ENCODE data around the gene MRPL19.
"Not testable (repeated sequence)": the region's sequence is repeated elsewhere in the genome, so short reads cannot be mapped to it uniquely, and the experiment has no call there.

MRPL19 gene

DNA sequence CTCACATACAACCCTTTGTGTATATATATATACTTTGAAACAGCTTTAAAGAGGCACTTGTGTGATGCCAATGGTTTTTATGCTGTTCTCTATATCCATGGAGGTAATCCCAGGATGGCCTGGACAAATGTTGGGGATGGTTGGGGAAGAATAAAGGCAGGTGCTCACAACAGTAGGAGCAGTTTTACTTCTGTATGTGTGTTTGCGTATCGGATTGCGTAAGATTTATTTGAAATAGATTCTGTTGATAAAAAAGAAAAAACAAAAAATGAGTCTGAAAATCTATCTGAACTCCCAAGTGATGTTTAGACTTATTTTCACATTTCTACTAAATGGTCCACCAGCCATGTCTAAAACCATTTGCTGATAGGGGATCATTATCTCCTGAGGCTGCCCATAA is 29.3 kb downstream of the MRPL19 start:
- DNase-seq = no peak

DNA sequence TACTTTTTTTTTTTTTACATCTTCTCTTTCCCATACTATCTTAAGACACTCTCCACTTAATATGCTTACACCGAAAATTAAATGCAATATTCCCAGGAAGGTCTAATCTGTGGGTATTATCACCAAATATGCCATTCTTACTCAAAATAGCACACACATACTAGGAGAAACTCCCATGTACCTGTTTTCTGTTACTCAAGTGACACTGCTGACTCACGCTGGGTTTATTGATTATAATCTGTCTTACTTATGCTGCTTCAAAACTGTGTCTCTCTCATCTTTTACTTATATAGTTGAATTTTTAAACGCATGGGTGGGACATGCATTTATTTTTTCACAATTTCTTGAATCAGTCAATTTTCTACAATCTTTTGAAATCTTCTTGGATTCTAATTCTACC is 29.9 kb downstream of the MRPL19 start:
- DNase-seq = no peak

DNA sequence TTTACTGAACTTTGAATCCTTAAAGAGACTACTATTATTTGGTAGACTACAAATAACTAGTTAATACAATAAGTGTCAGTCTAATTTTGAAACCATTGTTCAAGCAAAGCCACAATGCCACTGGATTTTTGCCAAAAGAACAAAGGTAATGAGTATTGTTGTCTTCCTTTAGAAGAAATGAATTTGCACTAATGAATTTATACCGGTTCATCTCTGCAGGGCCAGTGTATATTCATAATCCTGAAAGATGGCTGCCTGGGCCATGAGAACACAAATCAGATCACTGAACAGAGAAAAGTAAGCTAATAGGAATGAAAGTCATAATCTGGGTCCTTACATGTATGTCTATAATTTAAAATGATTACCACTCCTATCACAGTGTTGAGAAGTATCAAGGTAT is 33.0 kb downstream of the MRPL19 start:
- no peak for DNase-seq

DNA sequence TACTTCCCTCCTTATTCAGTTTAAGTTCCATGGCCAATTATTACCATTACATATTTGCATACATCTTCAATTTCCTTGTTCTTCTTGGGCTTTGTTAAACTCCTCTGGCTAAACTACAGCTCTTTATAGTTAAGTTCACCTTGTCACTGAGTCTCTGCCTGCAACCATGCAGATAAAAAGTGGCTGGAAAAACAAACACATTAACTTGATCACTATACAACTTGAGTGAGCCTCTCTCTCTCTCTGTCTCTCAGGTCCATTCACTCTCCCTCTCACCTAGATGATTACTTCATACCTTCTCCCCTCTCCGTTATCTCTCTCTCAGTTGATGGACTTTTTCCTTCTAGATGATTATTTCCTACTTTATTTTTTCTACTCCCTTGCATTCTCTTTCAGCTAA is 33.8 kb downstream of the MRPL19 start:
- DNase-seq = no peak

DNA sequence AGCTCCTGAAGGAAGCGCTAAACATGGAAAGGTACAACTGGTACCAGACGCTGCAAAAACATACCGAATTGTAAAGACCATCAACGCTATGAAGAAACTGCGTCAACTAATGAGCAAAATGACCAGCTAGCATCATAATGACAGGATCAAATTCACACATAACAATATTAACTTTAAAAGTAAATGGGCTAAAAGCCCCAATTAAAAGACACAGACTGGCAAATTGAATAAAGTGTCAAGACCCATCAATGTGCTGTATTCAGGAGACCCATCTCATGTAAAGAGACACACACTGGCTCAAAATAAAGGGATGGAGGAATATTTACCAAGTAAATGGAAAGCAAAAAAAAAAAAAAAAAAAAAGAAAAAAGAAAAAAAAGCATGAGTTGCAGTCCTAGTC is 36.8 kb downstream of the MRPL19 start:
- not testable (repeated sequence) for DNase-seq

DNA sequence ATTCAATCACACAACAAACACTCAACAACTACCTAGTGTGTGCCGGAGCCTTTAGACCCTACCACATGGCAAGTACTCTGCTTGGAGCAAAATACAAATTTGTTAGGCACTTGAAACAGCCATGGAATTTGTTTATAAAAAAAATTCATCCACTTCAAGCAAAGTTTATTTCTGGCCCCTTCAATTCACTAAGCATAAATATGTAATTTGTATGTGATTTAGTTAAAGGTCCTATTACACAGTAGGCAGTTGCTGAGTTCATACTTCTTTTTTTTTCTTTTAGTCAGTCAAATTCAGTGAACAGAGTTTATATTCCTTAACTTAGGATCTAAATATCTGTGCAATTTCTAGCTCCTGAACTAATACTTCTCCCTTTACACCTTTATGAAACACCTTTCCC is 41.6 kb downstream of the MRPL19 start:
- DNase-seq = no peak

DNA sequence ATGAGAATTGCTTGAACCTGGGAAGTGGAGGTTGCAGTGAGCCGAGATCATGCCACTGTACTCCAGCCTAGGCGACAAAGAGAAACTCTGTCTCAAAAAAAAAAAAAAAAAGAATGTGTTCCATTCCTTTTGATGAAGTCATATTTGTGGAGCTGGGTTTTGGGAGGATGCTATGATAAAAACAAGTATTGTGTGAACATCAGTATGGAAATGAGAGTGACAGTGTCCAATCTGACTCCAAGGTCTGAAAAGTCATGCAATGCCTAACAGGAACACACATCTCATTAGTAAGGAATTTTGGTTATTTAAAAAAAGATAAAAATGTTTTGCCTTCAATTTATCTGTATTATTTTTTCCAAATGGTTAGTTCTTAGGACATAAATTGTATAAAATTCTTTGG is 52.3 kb downstream of the MRPL19 start:
- no peak for DNase-seq

DNA sequence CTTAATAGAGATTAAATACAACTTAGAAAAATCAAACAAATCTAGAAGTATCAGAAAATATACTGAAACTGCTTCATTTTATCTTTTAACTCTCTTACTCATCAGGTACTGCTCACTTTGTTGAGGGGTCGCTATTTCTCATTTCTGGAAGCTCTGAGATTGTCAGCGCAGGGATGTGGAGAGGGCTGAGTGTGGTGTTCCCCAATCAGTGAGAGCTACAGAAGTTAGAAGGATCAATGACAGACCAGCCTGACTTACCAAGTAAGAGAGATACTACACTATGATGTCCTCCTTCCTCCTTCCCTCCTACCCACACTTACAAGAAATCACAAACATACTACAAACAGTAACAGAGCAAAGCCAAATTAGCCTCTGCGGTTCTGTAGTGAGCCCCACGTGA is 56.0 kb downstream of the MRPL19 start:
- DNase-seq = no peak

DNA sequence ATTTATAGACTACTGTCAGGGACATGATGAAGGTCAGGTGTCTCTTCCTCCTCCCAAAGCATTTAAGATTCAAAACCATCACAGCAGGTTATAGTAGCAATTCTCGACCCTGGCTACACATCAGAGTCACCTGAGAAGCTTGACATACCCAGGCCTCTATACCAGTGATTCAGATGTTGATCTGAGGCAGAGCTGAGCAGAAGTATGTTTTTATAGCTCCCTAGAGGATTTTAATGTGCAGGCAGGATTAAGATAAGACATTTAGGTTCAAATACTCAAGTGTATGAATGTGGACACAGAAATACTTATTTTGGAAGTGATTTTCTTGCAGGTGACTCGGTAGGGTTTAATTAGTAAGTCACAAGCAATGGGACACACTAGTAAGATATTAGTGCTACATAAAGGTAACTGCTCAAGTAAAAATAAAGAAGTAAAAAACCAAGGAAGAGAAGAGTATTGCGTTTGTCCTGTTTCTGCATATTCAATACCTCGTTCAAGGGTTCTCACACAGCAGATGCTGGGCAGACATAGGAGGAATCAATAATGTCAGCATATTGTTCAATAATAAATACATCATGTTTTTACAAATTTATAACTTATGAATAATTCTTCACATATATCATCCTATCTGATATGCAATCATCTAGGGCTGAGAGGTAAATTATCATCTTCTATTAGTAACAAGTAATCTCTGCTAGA is 57.2 kb downstream of the MRPL19 start:
- no peak for DNase-seq

DNA sequence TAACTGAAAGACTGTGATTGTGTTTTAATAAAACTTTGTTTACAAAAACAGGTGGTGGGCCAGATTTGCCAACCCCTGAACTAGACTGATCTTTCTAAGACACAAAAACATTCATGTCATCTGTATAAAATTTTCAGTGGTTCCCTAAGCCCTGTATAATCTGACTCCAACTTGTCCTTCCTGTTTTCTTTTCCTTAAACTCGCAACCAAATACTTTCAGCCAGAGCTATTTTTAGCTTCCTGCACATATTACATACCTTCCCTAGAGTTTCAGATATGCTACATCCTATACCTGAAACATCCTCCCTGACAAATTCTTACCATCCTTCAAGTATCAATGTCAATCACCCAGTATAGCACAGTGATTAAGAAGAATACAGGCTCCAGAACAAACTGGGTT is 59.3 kb downstream of the MRPL19 start:
- no peak for DNase-seq

DNA sequence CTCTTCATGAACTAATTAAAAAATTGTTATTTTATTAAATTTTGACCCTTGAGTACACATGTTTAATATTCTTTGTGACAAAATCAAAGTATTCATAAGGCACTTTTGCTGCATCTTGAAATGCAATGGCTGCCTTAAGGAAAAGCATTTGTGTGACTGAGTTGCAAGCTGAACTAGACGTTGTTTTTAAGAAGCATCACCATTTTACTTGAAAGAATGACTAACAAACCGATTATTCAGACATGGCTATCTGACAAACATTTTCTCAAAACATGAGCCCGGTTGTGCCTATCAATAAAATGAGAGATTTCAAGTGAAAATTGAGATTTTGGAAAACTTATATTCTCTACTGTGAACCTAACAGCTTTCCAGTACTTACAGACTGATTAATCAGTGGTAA is 61.3 kb downstream of the MRPL19 start:
- DNase-seq = no peak

DNA sequence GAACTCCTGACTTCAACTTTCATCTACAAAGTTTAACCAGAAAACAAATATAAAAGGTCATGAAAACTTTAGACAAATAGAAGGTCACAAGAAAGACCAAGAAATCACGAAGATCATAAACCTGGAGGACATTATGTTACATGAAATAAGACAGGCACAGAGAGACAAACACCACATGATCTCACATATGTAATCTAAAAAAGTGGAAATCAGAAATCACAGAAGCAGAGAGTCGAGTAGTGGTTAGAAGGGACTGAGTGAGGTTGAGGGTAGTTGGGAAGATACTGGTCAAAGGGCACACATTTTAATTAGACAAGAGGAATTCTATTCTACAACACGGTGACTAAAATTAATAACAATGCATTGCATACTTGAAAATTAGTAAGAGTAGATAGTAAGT is 62.7 kb downstream of the MRPL19 start:
- no peak for DNase-seq

DNA sequence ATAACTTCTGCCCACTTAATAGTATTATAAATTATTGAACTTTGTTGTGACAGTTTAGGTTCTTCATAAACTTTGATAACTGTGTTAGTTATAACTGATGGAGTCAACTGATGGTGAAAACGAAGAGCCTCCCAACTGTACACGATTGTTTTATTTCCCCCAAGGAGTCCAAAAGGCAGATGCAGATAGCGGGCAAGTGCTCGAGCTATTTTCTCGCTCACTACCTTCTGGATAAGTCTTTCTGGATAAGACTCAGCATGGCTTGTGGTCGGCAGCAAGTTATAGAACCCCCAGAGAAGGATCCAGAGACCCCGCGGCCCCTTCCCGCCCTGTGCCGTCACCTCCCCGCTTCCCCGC is 63.6 kb downstream of the MRPL19 start:
- DNase-seq = no peak

DNA sequence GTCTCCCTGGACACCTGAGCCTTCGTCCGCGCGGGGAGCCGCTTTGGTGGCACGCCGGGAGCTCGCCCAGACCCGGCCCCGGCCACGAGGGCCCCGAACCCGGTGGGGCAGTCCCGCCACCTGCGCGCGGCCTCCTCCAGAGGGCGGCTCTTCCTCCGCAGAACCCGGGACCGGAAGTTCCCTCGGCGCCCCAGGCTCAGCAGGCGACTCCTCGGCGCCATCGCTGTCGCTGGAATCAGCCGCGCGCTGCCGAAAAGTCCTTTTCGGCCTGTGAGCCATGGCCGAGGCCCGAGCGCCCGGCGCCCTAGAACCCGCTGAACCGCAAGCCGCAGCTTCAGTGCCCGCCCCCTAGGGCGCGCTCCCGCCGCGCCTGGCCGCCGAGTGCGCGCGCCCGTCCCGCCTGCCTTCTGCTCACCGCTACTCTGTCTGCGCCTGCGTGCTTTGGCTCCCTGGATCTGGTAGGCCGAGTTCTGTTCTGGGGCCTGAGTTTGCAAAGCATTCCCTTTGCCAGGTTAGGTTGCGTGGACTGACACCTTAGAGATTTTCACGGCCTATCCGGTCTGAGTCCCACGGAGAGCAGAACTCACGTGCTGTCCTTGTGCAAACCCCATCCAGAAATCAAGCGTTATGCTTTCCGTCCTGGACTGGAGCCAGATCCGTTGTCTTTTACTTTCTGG is 64.1 kb downstream of the MRPL19 start, which contains the start of gene GCFC2:
GCFC2 (minus strand) TSS at position 339 of the 677 bp plus-strand sequence; CDS start at position 279, 60 bp downstream.
- peak; percentile 78 for DNase-seq

DNA sequence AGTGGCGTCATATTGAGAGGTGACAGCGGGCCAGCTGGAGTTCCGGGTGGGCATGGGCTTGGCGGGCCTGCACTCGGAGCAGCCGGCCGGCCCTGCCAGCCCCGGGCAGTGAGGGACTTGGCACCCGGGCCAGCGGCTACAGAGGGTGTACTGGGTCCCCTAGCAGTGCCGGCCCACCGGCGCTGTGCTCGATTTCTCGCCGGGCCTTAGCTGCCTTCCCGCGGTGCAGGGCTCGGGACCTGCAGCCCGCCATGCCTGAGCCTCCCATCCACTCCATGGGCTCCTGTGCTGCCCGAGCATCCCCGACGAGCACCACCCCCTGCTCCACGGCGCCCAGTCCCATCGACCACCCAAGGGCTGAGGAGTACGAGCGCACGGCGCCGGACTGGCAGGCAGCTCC is 65.0 kb downstream of the MRPL19 start:
- DNase-seq = not testable (repeated sequence)

DNA sequence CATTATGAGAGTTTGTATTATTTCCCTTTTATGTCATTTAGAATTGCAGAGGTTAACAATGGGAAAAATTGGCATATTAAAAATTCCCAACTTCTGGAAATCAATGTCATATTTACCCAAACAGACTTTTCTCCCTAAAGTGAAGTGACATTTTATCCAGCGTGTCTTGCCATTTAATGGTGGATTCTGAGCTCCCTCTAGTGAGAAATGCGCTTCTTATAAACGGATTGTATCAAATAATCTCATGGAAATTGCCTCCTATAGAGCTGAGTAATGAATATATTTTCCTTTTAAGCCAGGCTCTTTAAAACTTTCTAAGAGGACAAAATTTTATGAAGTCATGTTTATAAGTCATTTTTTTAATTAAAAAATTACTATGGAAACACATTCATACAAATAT is 69.8 kb downstream of the MRPL19 start:
- no peak for DNase-seq

DNA sequence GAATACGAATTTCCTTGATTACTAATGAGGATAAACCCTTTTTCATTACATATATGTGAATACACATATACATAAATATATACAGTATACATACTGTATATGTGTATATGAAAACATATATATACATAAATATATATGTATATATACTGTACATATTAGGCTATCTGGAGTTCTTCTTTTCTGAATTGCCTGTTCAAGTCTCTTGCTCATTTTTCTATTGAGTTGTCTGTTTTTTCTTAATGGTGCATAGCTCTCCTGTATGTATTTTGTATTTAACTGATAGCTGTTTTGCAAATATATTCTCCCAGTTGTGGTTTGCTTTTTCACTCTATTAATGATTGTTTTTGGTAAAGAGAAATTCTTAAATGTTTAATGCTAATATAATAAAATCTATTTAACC is 73.0 kb downstream of the MRPL19 start:
- no peak for DNase-seq

DNA sequence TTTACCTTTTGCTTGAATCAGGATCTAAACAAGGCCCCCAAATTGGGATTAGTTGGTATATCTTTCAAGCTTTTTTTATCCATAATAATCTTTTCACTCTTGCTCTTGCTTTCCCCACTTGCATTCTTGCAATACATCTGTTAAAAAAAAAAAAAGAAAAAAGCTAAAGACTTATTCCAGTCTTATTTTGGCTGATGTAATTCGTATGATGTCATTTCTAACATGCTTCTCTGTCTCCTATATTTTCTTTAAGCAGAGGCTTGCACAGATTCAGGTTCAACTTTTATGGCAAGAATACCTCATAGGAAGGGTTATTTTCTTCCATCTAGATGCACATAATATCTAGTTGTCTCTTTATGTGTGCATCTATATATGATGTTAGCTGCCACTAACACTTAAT is 73.9 kb downstream of the MRPL19 start:
- no peak for DNase-seq

DNA sequence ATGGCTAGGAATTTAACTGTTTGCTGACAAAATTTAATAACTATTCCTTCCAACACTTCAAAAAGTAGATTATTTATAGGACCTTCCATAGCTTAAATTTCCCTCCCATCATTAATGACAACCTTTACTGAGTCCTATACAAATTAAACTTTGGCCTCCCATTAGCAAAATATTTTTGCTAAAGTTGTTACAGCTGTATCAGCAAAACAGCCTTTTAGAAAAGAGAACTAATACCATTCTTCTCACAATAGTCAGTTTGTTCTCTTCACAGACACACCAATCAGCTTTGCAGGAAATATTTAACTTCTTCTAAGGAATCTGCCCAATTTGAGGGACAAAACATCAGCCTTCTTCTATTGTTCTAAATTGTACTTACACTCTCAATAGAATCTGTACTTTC is 76.1 kb downstream of the MRPL19 start:
- no peak for DNase-seq

DNA sequence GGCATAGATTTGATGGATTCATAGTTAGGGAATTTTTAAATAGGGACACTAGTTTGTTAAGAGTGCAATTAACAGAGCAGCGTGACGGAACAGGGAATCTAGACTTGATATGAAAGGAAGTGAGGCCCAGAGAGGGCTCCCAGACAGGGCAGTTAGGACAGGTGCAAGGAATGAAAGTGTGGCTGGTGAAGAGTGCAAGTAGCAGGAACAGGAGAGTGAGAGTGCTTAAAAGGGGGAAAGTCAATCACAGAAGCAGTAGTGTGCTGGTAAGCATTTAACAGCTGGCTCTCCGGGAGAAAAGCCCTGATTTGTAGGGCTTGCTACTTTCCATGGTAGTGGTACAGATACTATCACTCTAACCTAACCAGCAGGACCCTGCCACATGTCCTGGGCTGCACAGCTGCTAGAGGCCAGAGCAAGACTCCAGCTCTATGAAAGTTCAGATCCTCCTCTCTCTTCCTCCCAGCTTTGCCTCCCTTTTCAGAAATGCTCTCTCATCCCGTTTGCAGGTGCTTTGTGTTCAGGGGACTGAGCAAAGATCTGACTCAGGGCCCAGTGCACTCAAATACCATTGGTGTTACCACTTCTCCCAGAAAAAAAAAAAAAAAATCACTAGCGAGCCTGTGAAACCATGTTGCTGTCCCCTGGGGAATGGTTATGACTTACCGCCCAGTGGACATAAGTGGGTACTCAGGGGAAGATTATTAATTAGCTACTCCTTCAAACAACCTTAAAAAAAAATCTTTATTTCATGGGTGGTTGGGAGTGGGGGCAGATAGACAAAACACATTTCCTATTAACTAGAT is 82.2 kb downstream of the MRPL19 start:
- DNase-seq = no peak

DNA sequence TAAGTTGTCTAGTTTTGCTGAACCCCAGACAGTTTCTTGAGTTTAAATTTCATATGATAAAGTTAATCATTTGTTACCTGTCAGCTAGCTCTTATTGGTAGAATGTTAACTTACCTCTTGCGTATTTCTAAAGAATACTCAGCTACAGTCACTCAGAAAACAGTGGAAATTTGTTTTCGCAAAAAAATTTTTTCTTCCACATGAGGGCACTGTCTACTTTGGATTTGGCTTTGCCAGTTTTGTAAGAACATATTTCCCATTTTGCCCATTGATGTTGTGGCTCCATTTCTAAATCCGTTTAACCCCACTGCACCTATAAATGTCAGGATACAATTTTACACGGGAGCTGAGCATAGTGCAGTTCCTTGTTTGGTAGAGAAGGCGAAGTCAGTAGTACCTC is 83.3 kb downstream of the MRPL19 start:
- DNase-seq = no peak

DNA sequence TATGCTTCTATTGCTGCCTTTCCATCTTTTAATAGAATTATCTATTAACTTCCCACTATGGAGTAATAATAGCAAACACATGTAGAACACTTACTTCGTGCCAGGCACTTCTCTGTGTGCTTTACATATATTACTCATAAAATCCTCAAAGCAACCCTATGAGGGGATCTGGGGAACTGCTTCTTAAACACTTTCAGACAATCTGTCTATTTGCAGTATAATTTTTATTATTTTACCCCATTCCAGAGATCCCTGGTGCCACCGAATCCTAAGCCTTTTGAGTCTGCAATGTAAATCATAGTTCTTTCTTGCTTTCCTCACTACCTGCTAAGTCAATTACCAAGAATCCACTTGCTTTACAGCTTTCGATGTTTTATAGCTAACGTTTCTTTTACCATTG is 89.7 kb downstream of the MRPL19 start:
- no peak for DNase-seq

DNA sequence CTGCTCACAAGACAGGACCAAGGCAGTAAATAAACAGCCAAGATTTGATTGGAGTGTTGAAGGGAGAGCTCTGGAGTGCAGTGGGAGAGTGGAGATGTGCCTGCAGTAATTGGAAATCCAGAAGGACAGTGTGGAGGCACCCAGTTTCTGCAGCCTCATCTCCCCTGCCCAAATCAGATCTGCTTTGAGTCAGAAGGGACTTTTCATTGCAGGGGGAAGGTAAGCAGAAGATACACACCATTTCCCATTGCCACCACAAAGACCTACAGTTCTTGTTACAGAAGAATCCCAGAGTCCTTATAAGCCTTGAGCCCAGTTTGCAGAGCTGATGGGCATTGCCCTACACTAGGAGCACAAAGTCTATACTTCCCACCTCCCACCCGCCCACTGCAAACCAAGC is 91.4 kb downstream of the MRPL19 start:
- DNase-seq = no peak
